Upper lobe of left lung (tissue), 4 donors: ENCODE data around the gene TXN2.

Experiments used
- EP300 ChIP-seq, 4 donors: sonication (generic); formaldehyde crosslinking; IDR thresholded peaks; one replicate each; pipeline ENCODE4 v1.5.1; 2017; ENCODE audit warnings: antibody characterized with exemption in 4 of 4, control low read depth in 2 of 4
- POLR2A ChIP-seq, 4 donors: fragments of 450-650 bp; IDR thresholded peaks; one replicate each; pipeline ENCODE4 v1.5.1; 2016 to 2017; ENCODE audit warnings: antibody characterized with exemption in 4 of 4, mild to moderate bottlenecking in 2 of 4
- POLR2AphosphoS5 ChIP-seq, 2 donors: sonication (generic); formaldehyde crosslinking; IDR thresholded peaks; one replicate each; pipeline ENCODE4 v1.5.1; 2017; ENCODE audit warnings: antibody characterized with exemption in 2 of 2
- TF ChIP-seq, protein P1 (sequence below), 6 experiments: fragments of 450-650 bp in 4 of 6; fragments of 200-600 bp in 2 of 6; sonication (generic) in 2 of 6; IDR thresholded peaks; one replicate each; pipeline ENCODE4 v1.5.1; 2016 to 2019; ENCODE audit warnings: antibody characterized with exemption in 6 of 6

DNA sequence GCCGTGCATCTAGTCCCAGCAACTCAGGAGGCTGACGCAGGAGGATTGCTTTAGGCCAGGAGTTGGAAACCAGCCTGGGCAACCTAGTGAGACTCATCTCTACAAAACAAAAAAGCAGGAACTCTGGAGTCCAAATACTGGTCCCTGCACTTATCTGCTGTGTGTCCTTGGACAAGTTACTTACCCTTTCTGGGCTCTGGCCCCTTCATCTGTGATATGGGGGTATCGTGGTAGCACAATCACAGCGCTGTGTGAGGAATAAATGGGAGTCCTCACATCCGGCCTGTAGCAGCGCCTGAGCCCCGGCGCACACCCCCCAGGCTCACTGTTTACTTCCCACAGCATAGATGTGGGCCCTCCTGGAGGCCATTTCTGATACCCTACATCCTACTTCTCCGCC, 49.5 kb downstream of the TXN2 start:
- TF ChIP-seq, protein P1, sequence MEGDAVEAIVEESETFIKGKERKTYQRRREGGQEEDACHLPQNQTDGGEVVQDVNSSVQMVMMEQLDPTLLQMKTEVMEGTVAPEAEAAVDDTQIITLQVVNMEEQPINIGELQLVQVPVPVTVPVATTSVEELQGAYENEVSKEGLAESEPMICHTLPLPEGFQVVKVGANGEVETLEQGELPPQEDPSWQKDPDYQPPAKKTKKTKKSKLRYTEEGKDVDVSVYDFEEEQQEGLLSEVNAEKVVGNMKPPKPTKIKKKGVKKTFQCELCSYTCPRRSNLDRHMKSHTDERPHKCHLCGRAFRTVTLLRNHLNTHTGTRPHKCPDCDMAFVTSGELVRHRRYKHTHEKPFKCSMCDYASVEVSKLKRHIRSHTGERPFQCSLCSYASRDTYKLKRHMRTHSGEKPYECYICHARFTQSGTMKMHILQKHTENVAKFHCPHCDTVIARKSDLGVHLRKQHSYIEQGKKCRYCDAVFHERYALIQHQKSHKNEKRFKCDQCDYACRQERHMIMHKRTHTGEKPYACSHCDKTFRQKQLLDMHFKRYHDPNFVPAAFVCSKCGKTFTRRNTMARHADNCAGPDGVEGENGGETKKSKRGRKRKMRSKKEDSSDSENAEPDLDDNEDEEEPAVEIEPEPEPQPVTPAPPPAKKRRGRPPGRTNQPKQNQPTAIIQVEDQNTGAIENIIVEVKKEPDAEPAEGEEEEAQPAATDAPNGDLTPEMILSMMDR (IDR thresholded peaks at IDR 0.05), result no peak
- TF ChIP-seq POLR2AphosphoS5 (IDR thresholded peaks at IDR 0.05) (no peak), POLR2A (IDR thresholded peaks at IDR 0.05) (no peak), EP300 (IDR thresholded peaks at IDR 0.05) (no peak)
